ENCODE results near the gene COA8.

The COA8 gene

DNA sequence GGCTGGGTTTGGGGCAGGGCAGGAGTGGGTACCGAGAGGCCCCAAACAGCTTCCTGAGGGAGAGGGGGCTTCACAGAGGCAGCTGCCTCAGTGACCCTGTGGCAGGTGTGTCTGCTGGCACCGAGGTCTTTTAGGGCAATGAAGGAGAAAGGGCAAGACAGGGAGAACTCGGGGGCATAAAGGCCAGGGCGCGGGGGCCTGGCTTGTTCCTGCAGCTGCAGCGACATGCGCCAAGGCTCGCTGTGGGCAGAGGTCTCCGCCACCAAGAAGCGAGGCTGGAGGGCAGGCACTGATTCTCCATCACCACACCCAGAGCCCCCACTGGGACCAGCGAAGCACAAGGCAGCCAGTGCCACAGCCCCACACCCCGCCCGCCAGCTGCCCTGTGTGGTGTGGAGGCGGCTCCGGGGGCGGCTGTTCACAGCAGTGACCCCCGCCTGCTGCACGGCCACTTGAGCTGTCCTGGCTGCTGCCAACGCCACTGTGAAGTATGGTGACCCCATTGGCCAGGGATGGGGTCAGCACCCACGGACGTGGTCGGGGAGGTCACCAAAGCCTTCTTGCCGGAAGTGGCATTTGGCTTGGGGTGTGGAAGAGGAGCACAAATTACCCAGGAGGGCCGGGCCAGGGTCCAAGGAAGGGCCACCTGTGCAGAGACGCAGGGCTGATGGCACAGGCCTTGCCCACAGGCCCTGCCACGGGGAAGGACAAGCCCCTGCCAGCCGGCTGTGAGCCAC lies 16.7 kb upstream of the COA8 start:
- Histone ChIP-seq H3K4me1 (peaks cover 72 to 100% (median 97%) of the 10 kb centered on the region in 10 experiments), H3K4me2 (peak overlapping the region; percentile 40 to 98 (median 85); a peak in 21 of 22 replicates), H3K36me3 (no peaks in the 10 kb centered on the region), H3K4me3 (no peak overlapping the region), H3K9me3 (replicated peaks in 1 of 11) (no peaks in the 10 kb centered on the region), H3K27ac (peak overlapping the region in 1 of 11 experiments; percentile 22; a peak in 2 of 22 replicates), H4K20me1 (peaks cover 29 to 100% (median 79%) of the 10 kb centered on the region in 11 experiments), H3K27me3 (peaks cover 0 to 13% (median 0%) of the 10 kb centered on the region in 11 experiments; a peak in 5 of 22 replicates), H3K9ac (peak overlapping the region in 6 of 11 experiments; percentile 9 to 71 (median 36); a peak in 7 of 22 replicates)
- TF ChIP-seq Cebpa-rat (IDR thresholded peaks at IDR 0.05) = no peak

DNA sequence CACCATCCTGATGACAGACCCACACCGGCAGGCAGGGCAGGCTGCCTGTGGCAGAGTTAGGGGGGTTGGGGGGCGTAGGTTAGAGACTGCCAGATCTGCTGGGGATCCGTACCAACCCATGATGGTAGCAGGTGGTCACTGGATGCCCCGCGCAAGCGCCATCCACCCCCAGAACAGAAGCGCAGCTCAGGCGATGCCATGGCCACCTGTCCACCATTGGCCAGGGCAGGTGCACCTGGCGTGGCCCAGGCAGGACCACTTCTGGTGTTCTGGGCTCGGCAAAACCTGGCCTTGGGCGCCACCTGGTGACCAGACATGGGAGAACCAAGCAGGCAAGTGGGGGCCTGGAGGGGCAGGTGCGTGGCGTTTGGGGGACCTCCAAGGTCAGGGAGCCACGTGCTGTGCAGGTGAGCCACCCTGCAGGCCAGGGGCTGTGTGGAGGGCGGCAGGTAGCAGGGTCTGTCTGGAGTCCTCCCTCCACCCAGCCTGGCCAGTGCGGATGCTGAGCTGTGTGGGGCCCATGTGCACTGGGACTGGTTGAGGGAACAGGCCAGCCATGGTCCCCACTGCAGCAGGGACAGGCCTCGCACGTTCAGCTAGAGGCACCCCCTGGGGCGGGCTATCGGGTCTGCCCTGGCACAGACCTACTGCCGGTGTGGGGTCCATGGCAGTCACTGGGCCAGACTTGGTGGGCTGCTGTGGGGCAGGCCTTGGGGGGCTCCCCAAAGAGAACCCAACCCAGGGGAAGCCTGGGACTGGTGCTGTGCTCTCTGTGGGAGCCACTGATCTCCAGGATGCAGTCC lies 15.9 kb upstream of the COA8 start:
- Histone ChIP-seq H3K36me3 (no peaks in the 10 kb centered on the region), H4K20me1 (peaks cover 35 to 100% (median 82%) of the 10 kb centered on the region in 11 experiments), H3K4me1 (peaks cover 77 to 100% (median 97%) of the 10 kb centered on the region in 10 experiments), H3K4me3 (no peak overlapping the region), H3K9me3 (replicated peaks in 1 of 11) (no peaks in the 10 kb centered on the region), H3K27ac (no peak overlapping the region), H3K27me3 (peaks cover 0 to 13% (median 0%) of the 10 kb centered on the region in 11 experiments; a peak in 5 of 22 replicates), H3K4me2 (peak overlapping the region; percentile 40 to 98 (median 85); a peak in 19 of 22 replicates), H3K9ac (no peak overlapping the region)
- no peak for TF ChIP-seq Cebpa-rat (IDR thresholded peaks at IDR 0.05)

DNA sequence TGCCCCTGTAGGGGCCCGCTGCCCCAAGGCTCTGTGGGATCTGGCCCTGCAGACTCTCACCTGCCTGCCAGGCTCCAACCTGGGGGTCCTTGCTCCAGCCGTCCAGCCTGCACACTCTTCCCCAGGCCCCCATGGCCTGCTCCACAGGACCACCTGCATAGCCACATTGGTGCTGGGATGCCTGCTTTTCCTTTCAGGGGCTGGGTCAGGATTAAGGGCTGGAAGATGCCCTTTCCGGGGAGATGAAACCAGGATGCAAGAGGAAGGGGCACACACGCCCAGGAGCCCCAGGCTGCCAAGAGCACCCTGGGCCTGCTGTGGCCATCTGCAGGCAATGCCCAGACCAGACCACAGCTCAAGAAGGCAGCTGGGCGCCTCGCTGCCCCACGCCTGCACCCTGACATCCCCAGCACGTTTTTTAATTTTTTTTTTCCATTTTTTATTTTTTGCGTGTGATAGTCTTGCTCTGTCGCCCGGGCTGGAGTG lies 15.3 kb upstream of the COA8 start:
- Histone ChIP-seq H3K4me3 (no peak overlapping the region), H3K4me2 (peak overlapping the region in 6 of 11 experiments; percentile 9 to 98 (median 86); a peak in 8 of 22 replicates), H3K27ac (no peak overlapping the region), H4K20me1 (peaks cover 39 to 100% (median 88%) of the 10 kb centered on the region in 11 experiments), H3K4me1 (peaks cover 77 to 100% (median 97%) of the 10 kb centered on the region in 10 experiments), H3K27me3 (peaks cover 0 to 13% (median 0%) of the 10 kb centered on the region in 11 experiments; a peak in 5 of 22 replicates), H3K9me3 (replicated peaks in 1 of 11) (no peaks in the 10 kb centered on the region), H3K9ac (no peak overlapping the region), H3K36me3 (no peaks in the 10 kb centered on the region)
- no peak for TF ChIP-seq Cebpa-rat (IDR thresholded peaks at IDR 0.05)

DNA sequence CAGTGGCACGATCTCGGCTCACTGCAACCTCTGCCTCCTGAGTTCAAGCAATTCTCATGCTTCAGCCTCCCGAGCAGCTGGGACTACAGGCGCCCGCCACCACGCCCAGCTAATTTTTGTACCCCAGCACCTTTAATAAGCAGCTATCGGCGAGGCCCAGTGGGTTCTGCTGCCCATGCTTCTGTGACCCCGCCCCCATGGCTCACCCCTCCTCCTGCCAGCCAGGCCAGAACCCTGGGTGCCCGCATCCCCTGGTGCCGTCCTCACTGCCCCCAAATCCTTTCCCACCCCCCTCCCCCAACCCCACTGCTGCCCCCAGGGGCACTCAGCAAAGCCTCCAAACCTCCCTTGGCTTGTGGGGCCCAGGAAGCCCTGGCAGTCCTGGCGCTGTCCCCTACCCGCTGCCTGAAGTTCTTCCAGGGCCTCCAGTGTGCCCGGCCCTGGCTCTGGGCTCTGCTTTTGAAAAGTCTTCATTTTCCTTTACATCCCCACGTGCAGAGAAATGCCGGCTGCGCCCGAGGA lies 14.8 kb upstream of the COA8 start:
- no peak overlapping the region for H3K27ac ChIP-seq
- peaks cover 39 to 100% (median 93%) of the 10 kb centered on the region in 11 experiments for H4K20me1 ChIP-seq
- peak overlapping the region in 10 of 11 experiments; percentile 60 to 98 (median 92); a peak in 16 of 22 replicates for H3K4me2 ChIP-seq
- H3K9me3 ChIP-seq (replicated peaks in 1 of 11) = no peaks in the 10 kb centered on the region
- H3K27me3 ChIP-seq = peaks cover 0 to 13% (median 0%) of the 10 kb centered on the region in 11 experiments; a peak in 5 of 22 replicates
- H3K4me3 ChIP-seq = no peak overlapping the region
- H3K36me3 ChIP-seq = no peaks in the 10 kb centered on the region
- TF ChIP-seq Cebpa-rat (IDR thresholded peaks at IDR 0.05) = no peak
- H3K9ac ChIP-seq = peak overlapping the region in 3 of 11 experiments; percentile 55 to 70 (median 59); a peak in 4 of 22 replicates
- H3K4me1 ChIP-seq = peaks cover 73 to 100% (median 94%) of the 10 kb centered on the region in 10 experiments

DNA sequence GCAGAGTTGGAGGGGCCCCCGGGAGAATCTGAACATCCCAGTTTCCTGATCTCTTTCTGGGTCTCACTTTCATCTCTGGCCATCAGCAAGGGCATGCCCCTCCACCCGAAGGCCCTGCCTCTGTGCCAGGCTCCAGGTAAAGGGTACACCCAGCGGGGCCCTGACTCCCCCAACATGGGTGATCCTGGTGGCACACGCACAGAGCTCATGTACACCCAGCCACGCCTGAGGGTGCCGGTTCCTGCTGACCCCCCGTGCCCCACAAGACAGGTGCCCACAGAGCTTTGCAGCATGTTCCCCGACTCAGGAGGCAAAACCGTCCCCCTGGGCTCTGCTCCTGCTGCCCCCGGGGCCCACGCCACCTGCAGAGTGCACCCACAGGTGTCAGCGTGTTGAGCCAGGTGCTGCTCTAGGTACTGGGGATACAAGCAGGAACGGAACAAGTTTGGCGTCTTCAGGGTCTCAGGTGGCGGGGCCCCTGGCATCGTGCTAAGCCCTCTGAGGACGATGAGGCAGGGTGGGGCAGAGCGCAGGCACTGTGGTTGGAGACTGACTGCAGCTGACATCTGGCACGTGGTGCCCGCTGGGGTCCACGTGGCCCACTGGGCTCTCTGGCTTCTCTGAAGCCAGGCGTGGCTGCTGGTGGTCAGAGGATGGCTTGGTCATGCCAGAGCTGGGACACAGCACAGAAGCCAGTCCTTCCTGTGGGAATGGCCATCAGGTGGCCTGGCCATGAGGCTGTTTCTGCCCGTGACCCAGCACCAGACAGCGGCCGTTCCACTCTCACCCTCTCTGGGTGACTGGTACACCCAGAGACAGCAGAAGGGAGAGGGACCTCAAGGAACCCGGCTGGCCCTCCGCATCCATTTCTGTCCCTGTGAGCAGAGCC lies 14.1 kb upstream of the COA8 start:
- Histone ChIP-seq H3K9me3 (replicated peaks in 1 of 11) (no peaks in the 10 kb centered on the region), H3K27ac (peak overlapping the region in 3 of 11 experiments; percentile 8 to 70 (median 63); a peak in 4 of 22 replicates), H3K36me3 (no peaks in the 10 kb centered on the region), H3K9ac (peak overlapping the region in 6 of 11 experiments; percentile 17 to 71 (median 67); a peak in 8 of 22 replicates), H3K4me3 (no peak overlapping the region; a peak in 1 of 20 replicates), H4K20me1 (peaks cover 39 to 100% (median 97%) of the 10 kb centered on the region in 11 experiments), H3K4me1 (peaks cover 66 to 93% (median 87%) of the 10 kb centered on the region in 10 experiments), H3K4me2 (peak overlapping the region; percentile 60 to 98 (median 92)), H3K27me3 (peaks cover 0 to 13% (median 0%) of the 10 kb centered on the region in 11 experiments; a peak in 5 of 22 replicates)
- no peak for TF ChIP-seq Cebpa-rat (IDR thresholded peaks at IDR 0.05)

DNA sequence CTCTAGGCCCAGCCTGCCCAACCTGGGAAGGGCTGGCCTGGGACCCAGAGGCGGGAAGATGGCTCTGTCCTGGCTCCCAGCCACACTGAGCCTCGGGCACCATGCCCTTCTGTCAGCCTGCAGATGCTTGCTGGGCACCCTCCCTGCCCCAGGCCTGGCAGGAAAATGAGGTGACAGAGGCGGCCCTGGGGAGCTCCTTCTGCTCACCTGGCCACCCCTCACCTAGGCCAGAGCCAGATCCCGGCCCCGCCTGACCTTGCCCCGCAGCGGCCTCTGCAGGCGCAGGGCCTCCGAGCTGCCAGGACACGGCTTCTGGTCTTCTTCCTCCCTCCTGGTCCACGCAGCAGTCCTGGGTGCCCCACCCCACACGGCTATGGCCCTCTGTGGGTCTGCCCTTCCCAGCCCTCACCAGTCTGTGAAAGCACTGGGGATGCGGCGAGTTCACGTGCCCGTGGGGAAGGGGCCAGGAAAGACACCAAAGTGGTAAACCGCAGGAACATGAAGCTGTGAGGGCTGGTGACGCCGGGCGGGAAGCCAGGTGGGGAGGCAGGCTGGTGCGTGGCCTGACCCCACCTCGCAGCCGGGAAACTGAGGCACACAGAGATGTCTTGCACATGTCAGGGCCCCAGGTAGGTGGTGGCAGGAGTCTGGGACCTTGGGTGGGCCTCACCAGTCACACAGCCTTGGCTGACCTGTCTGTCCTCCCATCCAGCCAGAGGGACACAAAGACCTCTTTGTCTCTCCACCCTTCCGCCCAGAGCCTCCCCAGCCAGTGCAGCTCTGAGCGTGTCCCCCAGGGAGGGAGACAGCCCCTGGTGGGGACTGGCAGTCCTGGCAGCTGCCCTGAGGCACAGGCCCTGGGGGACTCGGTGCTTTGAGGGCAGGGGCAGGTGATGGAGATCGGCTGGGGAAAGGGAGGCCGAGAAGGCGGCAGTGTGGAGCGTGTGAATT lies 13.1 kb upstream of the COA8 start:
- no peak for TF ChIP-seq Cebpa-rat (IDR thresholded peaks at IDR 0.05)
- Histone ChIP-seq H3K4me3 (peak overlapping the region in 2 of 10 experiments; percentile 31 to 35; a peak in 4 of 20 replicates), H3K27me3 (peaks cover 0 to 13% (median 0%) of the 10 kb centered on the region in 11 experiments; a peak in 5 of 22 replicates), H3K4me2 (peak overlapping the region; percentile 60 to 98 (median 92)), H4K20me1 (peaks cover 44 to 100% (median 97%) of the 10 kb centered on the region in 11 experiments), H3K9ac (peak overlapping the region; percentile 17 to 71 (median 59); a peak in 18 of 22 replicates), H3K9me3 (replicated peaks in 1 of 11) (no peaks in the 10 kb centered on the region), H3K4me1 (peaks cover 56 to 84% (median 78%) of the 10 kb centered on the region in 10 experiments), H3K27ac (peak overlapping the region in 5 of 11 experiments; percentile 33 to 70 (median 58); a peak in 11 of 22 replicates), H3K36me3 (peaks cover 0 to 3% (median 0%) of the 10 kb centered on the region in 11 experiments; a peak in 4 of 22 replicates)
